HG03439 (cell line): ENCODE data around the gene PKD1.

Experiments used
- ATAC-seq: cut with Tn5 transposase; IDR thresholded peaks from one replicate; pipeline ENCODE4 v1.9.1; 2021; ENCODE audit warnings: mild to moderate bottlenecking, moderate library complexity; ENCODE audit not compliant: unreplicated experiment

PKD1 gene

DNA sequence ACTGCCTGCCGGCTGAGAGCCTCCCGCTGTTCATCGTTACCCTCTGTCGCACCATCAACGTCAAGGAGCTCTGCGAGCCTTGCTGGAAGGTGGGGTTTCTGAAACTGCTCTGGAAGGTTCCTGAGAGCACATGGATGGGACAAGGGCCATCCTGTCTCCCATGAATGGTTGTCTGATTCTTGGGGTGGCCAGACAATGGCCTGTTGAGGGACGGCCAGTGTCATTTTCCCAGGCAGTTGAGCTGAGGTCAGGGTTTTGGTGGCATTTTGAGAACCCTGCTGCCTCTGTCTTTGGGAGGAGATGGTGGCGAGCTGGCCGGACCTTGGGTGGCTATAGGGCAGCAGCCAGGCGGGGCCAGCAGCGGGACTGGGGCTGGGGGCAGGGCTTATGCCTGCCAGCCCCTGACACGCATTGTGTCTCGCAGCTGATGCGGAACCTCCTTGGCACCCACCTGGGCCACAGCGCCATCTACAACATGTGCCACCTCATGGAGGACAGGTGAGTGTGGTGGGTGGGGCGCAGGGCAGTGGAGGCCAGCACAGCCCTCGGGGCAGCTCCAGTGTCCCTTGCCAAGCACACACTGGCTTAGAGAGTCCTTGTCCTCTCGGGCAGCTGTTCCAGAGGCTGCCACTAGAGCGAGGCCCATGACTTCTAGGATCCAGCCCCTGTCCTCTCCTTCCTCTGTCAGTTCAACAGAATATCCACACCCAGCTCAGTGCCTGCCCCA lies 78.9 kb downstream of the PKD1 start:
- ATAC-seq = no peak

DNA sequence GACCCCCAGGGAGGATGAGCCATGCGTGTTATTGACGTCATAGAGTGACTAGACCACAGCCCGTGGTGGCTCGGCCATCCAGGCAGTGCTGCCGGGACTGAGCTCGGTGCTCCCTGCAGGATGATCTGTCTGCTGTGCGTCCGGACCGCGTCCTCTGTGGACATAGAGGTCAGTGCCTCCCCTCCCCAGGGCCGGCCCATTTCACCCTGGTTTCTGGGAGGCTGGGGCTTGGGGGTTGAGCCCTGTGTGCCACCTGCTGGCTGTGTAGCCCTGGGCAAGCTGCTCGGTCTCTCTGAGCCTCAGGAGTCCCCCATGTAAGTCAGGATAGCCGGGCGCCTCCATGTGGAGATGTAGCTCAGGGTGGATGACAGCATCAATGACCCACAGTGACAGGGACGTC lies 79.6 kb downstream of the PKD1 start:
- ATAC-seq = no peak

DNA sequence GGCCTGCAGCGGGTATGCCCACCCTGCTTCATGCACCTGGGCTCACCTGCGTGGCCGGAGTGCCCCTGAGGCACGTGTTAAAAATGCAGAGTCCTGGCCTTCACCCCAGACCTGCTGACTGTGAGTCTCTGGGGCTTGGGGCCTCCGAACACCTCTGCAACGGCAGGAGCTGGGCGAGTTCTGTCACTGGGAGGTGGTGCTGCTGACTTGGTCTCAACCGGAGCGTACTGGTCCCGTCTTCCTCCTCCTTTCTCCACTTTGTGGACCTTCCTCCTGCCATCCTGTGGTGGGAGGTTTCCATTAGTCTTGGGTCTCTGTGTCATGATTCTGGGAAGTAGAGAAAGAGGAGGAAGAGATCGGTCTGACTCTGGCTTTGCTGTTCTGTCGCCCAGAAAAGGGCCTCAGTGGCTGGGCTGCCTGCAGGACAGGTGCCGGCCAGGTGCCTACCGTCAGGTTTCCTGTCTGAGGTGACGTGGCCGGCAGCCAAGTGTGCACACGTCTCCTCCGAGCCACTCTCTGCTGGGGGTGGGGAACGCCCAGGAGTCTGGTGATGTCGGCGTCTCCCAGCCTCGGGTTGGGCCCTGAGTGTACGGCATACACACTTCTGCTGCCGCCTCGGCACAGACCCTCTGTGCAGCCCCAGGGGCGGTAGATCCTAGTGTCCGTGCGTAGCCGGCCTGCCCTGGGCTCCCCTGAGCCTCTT lies 81.0 kb downstream of the PKD1 start:
- no peak for ATAC-seq

DNA sequence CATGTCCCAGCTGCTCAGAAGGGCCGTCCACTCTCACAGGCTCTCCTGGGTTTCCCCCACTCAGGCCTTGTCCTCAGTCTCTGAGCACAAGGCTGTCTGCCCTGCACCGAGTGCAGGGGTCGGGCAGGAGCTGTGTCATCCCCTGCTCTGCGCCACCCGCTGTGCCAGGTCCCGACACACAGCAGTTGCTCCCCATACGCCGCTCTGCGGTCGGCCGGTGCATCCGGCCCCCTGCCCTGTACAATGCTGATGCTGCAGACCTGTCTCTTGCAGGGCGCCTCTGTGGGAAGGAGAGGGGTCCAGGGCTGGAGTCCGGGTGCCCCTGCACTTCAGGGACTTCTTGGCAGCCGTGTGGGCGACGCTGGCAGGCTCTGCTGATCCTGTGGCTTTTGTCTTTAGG lies 81.8 kb downstream of the PKD1 start:
- no peak for ATAC-seq

DNA sequence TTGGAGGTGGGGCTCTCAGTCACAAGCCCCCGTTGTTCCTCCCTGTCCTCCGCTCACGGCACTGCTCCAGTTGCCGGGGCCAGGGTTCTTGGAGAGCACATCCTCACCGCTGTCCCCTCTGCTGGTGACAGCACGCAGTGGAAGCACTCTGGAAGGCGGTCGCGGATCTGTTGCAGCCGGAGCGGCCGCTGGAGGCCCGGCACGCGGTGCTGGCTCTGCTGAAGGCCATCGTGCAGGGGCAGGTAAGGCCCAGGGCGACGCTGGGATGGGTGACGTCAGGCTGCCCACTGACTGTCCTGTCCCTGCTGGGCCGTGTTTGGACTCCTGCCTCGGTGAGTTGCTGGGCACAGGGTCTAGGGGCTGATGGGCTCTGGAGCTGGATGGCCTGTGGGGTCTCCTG lies 82.5 kb downstream of the PKD1 start:
- no peak for ATAC-seq

DNA sequence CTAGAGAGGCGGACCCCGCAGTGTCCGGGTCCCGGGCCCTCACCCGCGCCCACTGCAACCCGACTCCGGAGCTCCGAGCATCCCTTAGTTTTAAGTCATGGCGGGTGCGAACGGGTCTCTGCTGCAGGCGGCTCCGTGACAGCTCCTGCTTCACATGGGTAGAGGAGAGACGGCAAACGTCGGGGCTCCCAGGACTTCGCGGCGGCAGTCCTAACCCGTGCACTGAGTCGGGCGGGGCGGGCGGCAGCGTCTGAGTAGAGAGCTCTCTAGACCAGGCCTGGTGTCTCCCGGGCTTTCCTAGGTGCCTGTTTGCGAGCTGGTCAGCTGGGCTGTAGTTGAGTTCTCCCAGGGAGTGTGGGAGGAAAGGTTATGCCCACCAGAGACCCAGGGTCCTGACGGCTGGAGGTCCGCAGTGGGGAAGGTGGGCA lies 87.6 kb downstream of the PKD1 start:
- ATAC-seq = no peak

DNA sequence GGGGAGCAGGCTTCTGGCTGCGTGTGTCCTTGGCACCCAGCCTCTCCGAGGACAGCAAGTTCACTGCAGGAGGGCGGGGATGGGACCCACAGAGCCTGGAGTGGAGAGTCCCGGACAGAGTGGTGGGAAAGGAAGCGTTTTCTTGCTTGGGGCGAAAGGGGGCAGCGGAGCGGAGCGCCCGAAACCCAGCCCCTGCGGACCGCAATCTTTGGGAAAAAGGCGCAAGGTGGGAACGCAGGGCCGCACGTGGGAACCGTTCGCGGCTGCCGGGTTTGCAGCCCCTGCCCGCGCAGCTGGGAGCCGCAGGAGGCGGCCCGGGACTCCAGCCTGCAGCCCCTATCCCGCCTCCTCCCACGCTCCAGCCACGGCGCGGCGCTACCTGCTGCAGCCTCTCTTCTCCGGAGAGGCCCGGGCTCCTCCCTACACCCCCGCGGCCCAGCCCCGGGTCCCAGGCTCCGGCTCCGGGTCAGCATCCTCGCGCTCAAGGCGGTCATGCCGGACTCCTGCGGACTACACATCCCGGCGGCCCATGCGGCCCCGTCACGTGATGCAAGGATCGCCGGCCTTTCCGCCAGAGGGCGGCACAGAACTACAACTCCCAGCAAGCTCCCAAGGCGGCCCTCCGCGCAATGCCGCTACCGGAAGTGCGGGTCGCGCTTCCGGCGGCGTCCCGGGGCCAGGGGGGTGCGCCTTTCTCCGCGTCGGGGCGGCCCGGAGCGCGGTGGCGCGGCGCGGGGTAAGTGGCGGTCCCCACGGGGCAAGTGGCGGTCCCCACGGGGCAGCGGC lies 88.2 kb downstream of the PKD1 start, which contains the start of the genes NTHL1 and TSC2:
Gene NTHL1 (minus strand): TSS at position 505 of the 786 bp plus-strand sequence. CDS start 11 bp downstream, at position 494.
Gene TSC2 (plus strand): TSS at position 656 of the 786 bp plus-strand sequence. CDS start 631 bp downstream, outside the sequence.
- ATAC-seq = peak; percentile 95

DNA sequence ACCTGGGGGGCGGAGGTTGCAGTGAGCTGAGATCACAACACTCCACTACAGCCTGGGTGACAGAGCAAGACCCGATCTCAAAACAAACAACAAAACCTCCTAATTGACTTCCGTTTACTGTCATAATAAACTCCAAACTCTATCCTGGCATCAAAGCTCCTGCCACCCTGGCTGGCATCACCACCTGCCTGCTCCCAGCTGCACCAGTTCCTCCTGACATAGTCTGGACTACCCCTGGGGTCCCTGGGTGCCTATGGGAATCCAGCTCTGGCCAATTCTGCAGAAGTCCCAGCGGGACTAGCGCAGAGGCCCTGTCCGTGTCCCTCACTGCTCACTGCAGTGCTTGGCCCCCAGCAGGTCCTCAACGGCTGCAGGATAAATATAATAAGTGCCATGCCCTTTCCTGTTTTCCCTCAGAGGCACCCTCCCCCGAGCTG lies 88.8 kb downstream of the PKD1 start:
- no peak for ATAC-seq

DNA sequence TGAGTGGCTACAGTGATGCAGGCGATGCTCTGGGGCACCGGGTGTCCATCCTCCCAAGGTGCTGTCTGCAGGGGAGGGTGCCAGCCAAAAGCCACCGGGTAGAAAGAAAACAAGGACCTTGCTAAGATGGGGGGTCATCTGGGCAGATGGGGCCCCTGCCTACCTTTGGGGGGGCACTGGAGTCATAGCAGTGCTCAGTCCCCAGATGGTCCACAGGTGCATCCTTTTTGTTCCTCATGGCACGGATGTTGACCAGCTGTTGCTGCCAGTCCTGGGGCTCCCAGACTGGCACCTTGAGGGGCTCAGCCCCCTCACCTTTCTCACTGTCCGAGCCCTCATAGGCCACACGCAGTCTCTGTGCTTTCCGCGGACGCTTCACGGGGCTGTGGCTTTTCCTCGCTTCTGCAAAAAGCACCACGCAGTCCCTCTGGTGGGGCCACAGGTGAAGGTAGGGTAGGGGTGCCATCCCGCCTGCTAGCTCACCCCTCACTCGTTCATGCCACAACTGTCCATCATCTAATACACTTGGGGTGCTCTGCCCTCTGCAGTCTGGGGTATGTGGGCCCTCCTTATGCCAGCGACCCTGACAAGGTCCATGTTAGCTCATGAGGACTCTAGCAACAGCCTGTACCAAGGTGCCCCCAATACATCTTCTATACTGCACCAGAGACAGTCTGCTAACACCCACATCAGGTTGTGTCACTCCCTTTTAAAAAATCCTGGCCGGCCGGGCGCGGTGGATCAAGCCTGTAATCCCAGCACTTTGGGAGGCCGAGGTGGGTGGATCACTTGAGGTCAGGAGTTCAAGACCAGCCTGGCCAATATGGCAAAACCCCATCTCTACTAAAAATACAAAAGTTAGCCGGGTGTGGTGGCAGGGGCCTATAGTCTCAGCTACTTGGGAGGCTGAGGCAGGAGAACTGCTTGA lies 89.5 kb downstream of the PKD1 start:
- ATAC-seq = no peak

DNA sequence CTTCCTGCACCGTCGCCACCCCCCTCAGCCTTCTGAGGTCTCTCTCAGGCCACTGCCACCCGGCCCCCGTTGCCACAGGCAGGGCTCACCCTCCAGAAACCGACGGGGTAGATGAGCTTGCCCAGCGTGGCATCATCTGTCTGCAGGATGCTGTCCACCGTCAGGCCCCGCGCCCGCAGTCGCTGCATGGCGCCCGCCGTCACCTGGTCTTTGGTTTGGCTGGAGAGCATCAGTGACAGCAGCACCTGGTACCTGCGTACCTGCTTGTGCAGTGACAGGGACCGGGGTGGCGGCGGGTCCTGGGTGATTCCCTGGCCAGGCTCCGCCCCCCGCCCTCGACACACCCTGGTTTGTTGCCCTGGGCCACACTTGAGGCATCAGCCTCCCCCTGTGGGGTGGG lies 91.2 kb downstream of the PKD1 start:
- ATAC-seq = no peak

DNA sequence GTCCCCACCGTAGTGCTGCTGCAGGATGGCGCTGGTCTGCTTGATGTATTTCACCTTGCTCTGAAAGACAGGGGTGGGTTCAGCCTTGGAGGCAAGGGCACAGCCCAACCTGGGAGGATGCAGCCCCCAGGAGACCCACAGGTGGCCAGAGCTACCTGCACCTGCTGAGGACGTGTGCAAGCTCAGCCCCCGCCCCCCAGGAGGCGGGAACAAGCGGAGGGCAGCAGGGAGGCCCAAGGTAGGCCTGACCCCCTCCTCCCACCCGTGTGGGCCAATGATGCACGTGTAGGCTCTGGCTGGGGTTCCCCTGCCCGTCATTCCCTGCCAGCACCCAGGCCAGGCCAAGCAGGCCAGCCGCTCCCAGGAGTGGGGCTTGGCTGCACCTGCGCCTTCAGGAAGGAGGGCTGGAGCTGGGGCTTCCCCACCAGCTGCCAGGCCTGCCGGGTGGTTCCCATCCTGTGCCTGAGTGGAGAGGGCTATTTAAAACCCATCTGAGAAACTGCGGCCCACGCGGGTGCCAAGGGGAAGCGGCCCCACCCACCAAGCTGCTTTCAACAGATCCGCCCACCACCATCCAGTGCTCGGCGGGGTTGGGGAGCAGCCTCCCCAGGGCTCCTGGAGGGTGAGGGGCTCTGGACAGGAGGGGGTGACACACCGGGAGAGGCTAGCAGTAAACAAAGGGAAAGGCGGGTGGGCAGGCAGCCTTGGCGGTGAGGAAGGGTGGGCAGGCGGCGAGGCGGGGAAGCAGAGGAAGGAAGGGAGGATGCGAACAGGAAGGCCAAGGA lies 91.8 kb downstream of the PKD1 start:
- ATAC-seq = no peak

DNA sequence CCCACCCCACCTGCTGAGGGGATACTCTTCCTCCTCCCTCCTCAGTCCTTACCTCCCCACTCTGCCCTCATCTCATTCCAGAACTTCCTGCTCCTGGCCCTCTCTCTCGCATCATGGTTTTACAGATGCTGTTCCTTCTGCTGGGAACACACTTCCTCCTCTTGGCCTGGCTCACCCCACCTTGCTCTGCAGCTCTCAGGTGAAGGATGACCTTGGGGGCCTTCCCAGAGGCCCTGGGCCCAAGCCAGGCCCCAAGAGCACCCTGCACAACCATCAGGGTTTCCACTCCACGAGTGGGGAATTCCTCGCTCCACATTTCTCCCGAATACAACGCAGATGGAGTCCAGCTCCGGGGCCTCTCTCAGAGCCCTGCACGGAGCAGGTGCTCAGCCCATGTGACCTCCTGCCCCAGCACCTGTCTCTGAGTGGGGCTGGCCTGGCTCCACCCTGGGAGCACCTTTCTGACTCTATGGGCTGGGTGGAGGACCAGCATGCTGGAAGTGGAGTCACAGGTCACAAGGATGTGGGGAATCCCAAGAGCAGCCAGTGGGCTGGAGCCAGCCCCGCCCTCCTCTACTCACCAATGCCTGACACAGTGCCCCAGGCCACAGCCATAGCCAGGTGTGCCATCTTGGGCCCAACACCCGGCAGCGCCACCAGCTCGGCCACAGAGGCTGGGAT lies 92.6 kb downstream of the PKD1 start:
- ATAC-seq = no peak

DNA sequence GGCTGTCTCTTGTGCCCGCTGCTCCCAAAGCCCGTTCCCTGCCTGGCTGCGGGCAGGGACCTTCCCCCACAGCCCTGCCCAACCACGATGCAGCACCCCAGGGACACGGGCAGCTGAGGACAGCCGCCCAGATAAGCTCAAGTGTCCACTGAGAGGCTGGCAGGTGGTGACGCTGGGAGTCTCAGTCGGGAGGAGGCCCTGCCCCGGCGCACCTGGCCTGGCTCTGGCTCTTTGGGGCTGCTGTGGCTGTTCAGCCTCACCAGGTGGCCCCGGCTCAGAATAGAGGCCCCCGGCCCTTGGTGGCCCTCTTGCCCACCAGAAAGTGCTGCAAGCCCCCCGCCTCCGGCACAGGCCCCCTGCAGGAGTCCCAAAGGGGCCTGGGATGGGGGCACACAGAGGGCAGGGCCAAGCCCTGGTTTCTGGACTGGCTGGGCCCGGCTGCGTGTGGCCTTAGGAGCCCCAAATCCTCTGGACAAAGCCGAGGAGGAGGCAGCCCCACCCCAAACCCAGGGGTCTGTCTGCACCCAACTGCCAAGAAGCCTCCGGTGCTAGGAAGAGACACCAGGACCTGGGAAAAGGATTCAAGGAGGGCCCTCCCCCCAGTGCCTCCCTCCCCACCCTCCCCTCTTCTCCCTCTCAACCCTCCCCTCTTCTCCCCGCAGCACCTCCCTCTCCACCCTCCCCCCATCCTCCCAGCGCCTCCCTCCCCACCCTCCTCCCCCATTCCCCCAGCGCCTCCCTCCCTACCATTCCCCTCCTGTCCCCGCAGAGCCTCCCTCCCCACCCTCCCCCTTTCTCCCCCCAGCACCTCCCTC lies 93.3 kb downstream of the PKD1 start:
- ATAC-seq = no peak

DNA sequence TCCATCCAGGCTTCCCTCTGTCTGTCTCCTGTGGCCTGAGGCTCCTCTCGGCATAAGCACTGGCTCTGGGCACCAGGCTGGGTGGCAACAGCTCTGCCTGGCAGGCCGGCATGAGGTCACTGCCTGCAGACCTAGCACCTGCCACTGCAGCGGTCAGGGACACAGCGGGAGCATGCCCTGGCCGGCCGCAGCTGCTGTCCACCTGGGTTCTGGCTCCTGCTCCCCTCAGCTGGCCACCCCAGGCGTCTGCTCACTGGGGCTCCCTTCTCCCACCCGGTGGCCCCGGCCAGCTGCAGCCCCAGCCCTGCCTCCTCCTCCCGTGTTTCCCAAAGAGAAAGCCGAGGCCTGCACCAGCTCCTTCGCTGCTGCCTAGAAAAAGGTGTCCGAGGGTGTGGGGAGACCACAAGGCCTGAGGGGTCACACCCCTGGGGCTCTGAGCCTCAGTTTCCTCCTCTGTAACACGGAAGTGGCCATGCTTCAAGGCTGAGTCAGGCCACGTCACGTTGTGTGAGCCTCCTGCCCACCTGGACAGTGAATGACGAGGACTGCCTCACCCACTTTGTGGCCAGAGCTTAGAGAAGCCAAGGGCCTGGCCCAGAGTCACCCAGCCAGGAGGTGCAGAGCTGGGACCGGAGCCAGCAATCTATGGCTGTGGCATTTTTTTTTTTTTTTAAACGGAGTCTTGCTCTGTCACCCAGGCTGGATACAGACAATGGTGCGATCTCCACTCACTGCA lies 94.7 kb downstream of the PKD1 start:
- no peak for ATAC-seq

DNA sequence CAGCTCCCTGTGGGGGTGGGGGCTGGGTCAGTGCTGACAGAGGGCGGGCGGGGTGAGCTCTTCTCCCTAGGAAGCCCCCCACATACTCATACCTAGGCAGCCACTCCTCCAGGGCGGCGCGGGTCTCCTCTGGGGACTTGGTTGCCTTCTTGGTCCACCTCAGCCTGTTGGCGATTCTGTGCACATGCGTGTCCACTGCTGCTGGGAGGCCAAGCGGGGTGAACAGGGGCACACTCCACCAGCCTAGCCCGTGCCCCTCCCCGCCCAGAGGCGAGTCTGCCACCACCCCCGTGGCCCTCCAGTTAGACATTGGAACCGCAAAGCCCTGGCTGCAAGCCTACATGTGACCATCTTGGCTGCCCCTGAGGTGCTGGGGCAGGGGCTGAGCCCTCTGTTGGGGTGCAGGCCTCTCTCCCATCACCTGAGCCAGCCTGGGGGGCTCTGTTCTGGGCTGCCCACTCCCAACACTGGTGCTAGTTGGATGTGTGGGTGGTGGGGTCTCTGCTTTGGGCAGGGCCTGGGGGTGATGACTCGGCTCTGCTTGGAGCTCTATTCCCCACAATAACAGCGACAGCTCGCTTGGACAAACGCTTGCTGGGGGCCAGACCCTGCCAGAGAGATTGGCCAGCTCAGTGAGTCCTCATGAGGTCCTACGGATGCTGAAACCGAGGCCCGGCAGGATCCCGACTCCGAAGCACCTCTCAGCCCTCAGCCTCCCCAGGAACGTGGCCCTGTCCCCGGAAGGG lies 95.5 kb downstream of the PKD1 start:
- ATAC-seq = no peak

DNA sequence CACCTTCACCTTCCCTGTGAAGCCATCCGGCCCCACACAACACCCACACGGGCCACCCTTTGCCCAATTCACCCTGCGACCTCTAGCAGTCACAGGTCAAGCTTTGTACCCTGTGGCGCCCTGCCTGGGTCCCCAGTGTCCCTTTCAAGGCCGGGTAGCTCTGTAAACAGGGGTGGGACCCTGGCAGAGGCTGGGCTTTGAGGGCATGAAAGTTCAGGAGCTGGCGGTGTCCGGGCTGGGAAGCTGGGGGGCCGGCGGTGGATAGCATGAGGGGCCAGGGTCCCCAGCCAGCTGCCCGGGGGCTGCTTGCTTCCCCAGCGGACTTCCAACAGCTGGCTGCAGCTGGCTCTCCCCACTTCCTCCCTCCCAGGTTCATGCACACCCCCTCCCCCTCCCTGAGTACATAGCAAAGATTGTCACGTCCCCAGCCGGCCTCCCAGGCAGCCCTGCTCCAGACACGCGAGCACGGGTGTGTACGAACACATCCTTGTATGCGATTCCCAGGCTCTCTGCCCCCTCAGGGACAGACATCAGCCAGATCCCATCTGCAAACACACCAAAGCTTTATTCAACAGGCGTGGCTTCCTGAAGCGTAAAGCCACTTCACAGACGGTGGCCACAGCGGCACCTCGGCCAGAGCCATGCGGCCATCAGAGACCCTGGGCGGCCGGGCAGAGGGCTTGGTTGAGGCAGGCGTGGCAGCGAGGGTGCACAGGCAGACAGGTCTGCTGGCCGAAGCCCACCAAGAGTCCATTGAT lies 96.2 kb downstream of the PKD1 start:
- ATAC-seq = no peak
